HG02981 (cell line): ENCODE measurements around the gene CAPN12.

Experiments
- ATAC-seq: cut with Tn5 transposase; IDR thresholded peaks from one replicate; pipeline ENCODE4 v1.9.1; 2021; ENCODE audit warnings: mild to moderate bottlenecking, moderate library complexity; ENCODE audit not compliant: unreplicated experiment

Gene CAPN12

GRCh38 chr19:38682872-38683392 lies 61.3 kb downstream of the CAPN12 start:
- no peak for ATAC-seq

GRCh38 chr19:38682195-38682867 lies 61.9 kb downstream of the CAPN12 start:
- no peak for ATAC-seq
